ENCODE results near the gene DMRT1. TPM values are rescaled to one million over a fixed set of nuclear protein-coding genes. Genes with fewer than 3 reads are reported as not detected.

DMRT1 gene
- total and polyA plus RNA-seq, 9 of the 15 experiments (the other 6 are each of a cell fraction or from before 2014, with no cell fraction given) = not detected

- H3K79me2 ChIP-seq (ENCODE audit: control insufficient read depth, insufficient read depth, low read length) = no peaks in the 10 kb centered on the region
- H4K20me1 ChIP-seq (replicated peaks; ENCODE audit: control insufficient read depth, insufficient read depth, low read length) = no peaks in the 10 kb centered on the region
- H3K9me1 ChIP-seq (ENCODE audit: control insufficient read depth, insufficient read depth, low read length) = no peaks in the 10 kb centered on the region
- H3K36me3 ChIP-seq (ENCODE audit: control insufficient read depth, insufficient read depth, low read length) = no peaks in the 10 kb centered on the region
- H3K9ac ChIP-seq (ENCODE audit: insufficient read depth in 1 of 2, low read depth in 2 of 2, low read length in 2 of 2) = no peak overlapping the region
- BruUV-seq (replicated peaks) = no TSS peak
- H2AFZ ChIP-seq (ENCODE audit: low read depth, low read length) = no peak overlapping the region
- intact Hi-C loops (cut with micrococcal nuclease) = no loop called here
- POLR2A ChIA-PET = interaction anchor here (0.6 kb wide), 1 partner anchor 27 kb away, joined by 3 read pairs; no protein-coding TSS in a partner anchor
- ATAC-seq (no peak), FAIRE-seq (no peak), DNase-seq (ENCODE audit: extremely low read depth in 1 of 4, low spot score in 3 of 4) (no peak)
- no peak overlapping the region for H3K4me3 ChIP-seq
- CTCF ChIA-PET (ENCODE audit: low intra/inter-chr PET ratio) = no interaction called here
- H3K27ac ChIP-seq (ENCODE audit: extremely low read depth, low read depth, low read length) = no peak overlapping the region
- TF ChIP-seq HMGN3 (IDR thresholded peaks at IDR 0.05; ENCODE audit: borderline replicate concordance, extremely low read depth, insufficient read length, low read depth, low read length) (no peak), POLR2B (IDR thresholded peaks at IDR 0.05; ENCODE audit: low read depth, partially characterized antibody) (no peak)
- H3K9me3 ChIP-seq (replicated peaks; ENCODE audit: control insufficient read depth, insufficient read depth, low read depth, low read length) = no peaks in the 10 kb centered on the region
- H3K4me2 ChIP-seq (ENCODE audit: insufficient read depth, low read length) = no peak overlapping the region
- in situ Hi-C loops (cut with MboI) = no loop called here
- no peaks in the 10 kb centered on the region for H3K4me1 ChIP-seq (replicated peaks in 1 of 2; ENCODE audit: control insufficient read depth in 2 of 2, insufficient read depth in 2 of 2, low read length in 2 of 2)
- H3K27me3 ChIP-seq (ENCODE audit: control insufficient read depth in 2 of 2, insufficient read depth in 2 of 2, low read length in 2 of 2) = no peaks in the 10 kb centered on the region; a peak in 1 of 5 replicates
- WGBS (ENCODE audit: insufficient coverage, low coverage, missing lambda C conversion rate) = under 1% methylated on average over 11 of the region's 12 CpGs
Observed at GRCh38 chr9:899440-900184, 58.1 kb downstream of the DMRT1 start.

- no peaks in the 10 kb centered on the region for H3K9me3 ChIP-seq (replicated peaks; ENCODE audit: control insufficient read depth, insufficient read depth, low read depth, low read length)
- no peak for DNase-seq (ENCODE audit: extremely low read depth in 1 of 4, low spot score in 3 of 4)
- peaks cover 0 to 4% of the 10 kb centered on the region in 2 experiments; a peak in 1 of 5 replicates for H3K27me3 ChIP-seq (ENCODE audit: control insufficient read depth in 2 of 2, insufficient read depth in 2 of 2, low read length in 2 of 2)
- no peak for TF ChIP-seq UBTF (IDR thresholded peaks at IDR 0.05; ENCODE audit: borderline replicate concordance in 1 of 2, low read depth in 2 of 2, low read length in 2 of 2)
- TF ChIP-seq BCLAF1 (IDR thresholded peaks at IDR 0.05; ENCODE audit: borderline replicate concordance in 1 of 2, control insufficient read depth in 1 of 2, low read depth in 2 of 2, low read length in 1 of 2) = no peak
- TF ChIP-seq SP1 (CRISPR knock-in tag; IDR thresholded peaks at IDR 0.05) = no peak
- no peak overlapping the region for H3K9ac ChIP-seq (ENCODE audit: insufficient read depth in 1 of 2, low read depth in 2 of 2, low read length in 2 of 2)
- no peaks in the 10 kb centered on the region for H3K4me1 ChIP-seq (replicated peaks in 1 of 2; ENCODE audit: control insufficient read depth in 2 of 2, insufficient read depth in 2 of 2, low read length in 2 of 2)
- H3K9me1 ChIP-seq (ENCODE audit: control insufficient read depth, insufficient read depth, low read length) = no peaks in the 10 kb centered on the region
- no peak for ATAC-seq
- no TSS peak for BruUV-seq (replicated peaks)
- WGBS (ENCODE audit: insufficient coverage, low coverage, missing lambda C conversion rate) = 6% methylated on average over 3 of the region's 3 CpGs
- intact Hi-C loops (cut with micrococcal nuclease) (no loop called here), in situ Hi-C loops (cut with MboI) (no loop called here)
- no peak overlapping the region for H3K4me3 ChIP-seq
- H3K36me3 ChIP-seq (ENCODE audit: control insufficient read depth, insufficient read depth, low read length) = no peaks in the 10 kb centered on the region
- H2AFZ ChIP-seq (ENCODE audit: low read depth, low read length) = no peak overlapping the region
- no peaks in the 10 kb centered on the region for H3K79me2 ChIP-seq (ENCODE audit: control insufficient read depth, insufficient read depth, low read length)
- no peak overlapping the region for H3K27ac ChIP-seq (ENCODE audit: extremely low read depth, low read depth, low read length)
- no peak overlapping the region for H3K4me2 ChIP-seq (ENCODE audit: insufficient read depth, low read length)
- FAIRE-seq = no peak
- ChIA-PET POLR2A (interaction anchor here (1.1 kb wide), 1 partner anchor 23 kb away, joined by 4 read pairs; no protein-coding TSS in a partner anchor), CTCF (ENCODE audit: low intra/inter-chr PET ratio) (no interaction called here)
- H4K20me1 ChIP-seq (replicated peaks; ENCODE audit: control insufficient read depth, insufficient read depth, low read length) = no peaks in the 10 kb centered on the region
Observed at GRCh38 chr9:903886-904285, 62.4 kb downstream of the DMRT1 start.

Data from K562 (cell line).